Measurements from ENCODE around the gene CTCFL. TPM values are rescaled to one million over a fixed set of nuclear protein-coding genes. Genes with fewer than 3 reads are reported as not detected.

CTCFL gene
- total and polyA plus RNA-seq, 2 of the 13 experiments (the other 11 are each of a cell fraction or from before 2014, with no cell fraction given): 0.04 TPM; not detected in 1

- TF ChIP-seq ZNF598 (CRISPR knock-in tag; IDR thresholded peaks at IDR 0.05; ENCODE audit: borderline replicate concordance) (no peak), ZIK1 (CRISPR knock-in tag; IDR thresholded peaks at IDR 0.05; ENCODE audit: borderline replicate concordance, low read depth) (no peak), TBL1XR1 (IDR thresholded peaks at IDR 0.05; ENCODE audit: borderline replicate concordance, low read length, partially characterized antibody) (no peak), AKNA (CRISPR knock-in tag; IDR thresholded peaks at IDR 0.05; ENCODE audit: borderline replicate concordance) (no peak), POLR2A (IDR thresholded peaks at IDR 0.05; ENCODE audit: insufficient read depth in 1 of 2, low read depth in 2 of 2, low read length in 2 of 2) (no peak), ZFP41 (CRISPR knock-in tag; IDR thresholded peaks at IDR 0.05; ENCODE audit: borderline replicate concordance) (no peak), ZSCAN5A (CRISPR knock-in tag; IDR thresholded peaks at IDR 0.05; ENCODE audit: borderline replicate concordance) (no peak), ZNF281 (CRISPR knock-in tag; IDR thresholded peaks at IDR 0.05; ENCODE audit: borderline replicate concordance) (no peak), BCL6 (CRISPR knock-in tag; IDR thresholded peaks at IDR 0.05) (no peak), U2AF2 (IDR thresholded peaks at IDR 0.05; ENCODE audit: low read depth, low read length) (no peak)
Measured at GRCh38 chr20:57517904-57518303, 7.0 kb downstream of the CTCFL start (continued).
